BLaER1 treated with 17β-estradiol and CSF1 and Interleukin-3, amounts not matched to agents 10 nM and 100 nM (cell line): ENCODE results near the gene COL4A5.

Experiments
- H3K27ac ChIP-seq, 11 experiments: shearing (Covaris generic); formaldehyde crosslinking; 2 replicates each; pipeline ENCODE4 v1.8.1; 2022
- H3K27me3 ChIP-seq, 11 experiments: shearing (Covaris generic); formaldehyde crosslinking; 2 replicates each; pipeline ENCODE4 v1.8.1; 2022
- H3K36me3 ChIP-seq, 11 experiments: shearing (Covaris generic); formaldehyde crosslinking; 2 replicates each; pipeline ENCODE4 v1.8.1; 2022
- H3K4me1 ChIP-seq, 10 experiments: shearing (Covaris generic); formaldehyde crosslinking; 2 replicates each; pipeline ENCODE4 v1.8.1; 2022
- H3K4me2 ChIP-seq, 11 experiments: shearing (Covaris generic); formaldehyde crosslinking; 2 replicates each; pipeline ENCODE4 v1.8.1; 2022
- H3K4me3 ChIP-seq, 10 experiments: shearing (Covaris generic); formaldehyde crosslinking; 2 replicates each; pipeline ENCODE4 v1.8.1; 2022
- H3K9ac ChIP-seq, 11 experiments: shearing (Covaris generic); formaldehyde crosslinking; 2 replicates each; pipeline ENCODE4 v1.8.1; 2022
- H3K9me3 ChIP-seq, 11 experiments: shearing (Covaris generic); formaldehyde crosslinking; replicated peaks in 1 of 11; 2 replicates each; pipeline ENCODE4 v1.8.1; 2022
- H4K20me1 ChIP-seq, 11 experiments: shearing (Covaris generic); formaldehyde crosslinking; 2 replicates each; pipeline ENCODE4 v1.8.1; 2022
- Cebpa-rat ChIP-seq, 11 experiments: shearing (Covaris generic); IDR thresholded peaks; 2 replicates each; pipeline ENCODE4 v1.8.1; 2022

COL4A5 gene

DNA sequence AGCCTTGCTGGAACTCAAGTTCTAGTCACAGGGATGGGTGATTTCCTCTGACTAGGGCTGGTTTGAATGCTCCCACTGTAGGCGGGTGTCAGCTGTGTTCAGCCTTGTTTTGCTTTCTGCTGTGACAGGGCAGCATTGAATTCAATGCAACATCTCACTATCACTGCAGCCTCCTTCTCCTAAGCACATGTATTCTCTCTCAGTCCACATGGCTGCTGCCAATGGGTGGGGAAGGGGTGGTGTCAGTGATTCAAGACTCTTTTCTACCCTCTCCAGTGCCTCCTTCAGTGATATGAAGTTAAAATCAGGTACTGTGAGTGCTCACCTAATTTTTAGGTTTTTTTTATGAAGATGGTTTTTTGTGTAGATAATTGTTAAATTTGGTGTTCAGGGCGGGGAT, 46.3 kb downstream of the COL4A5 start:
- no peaks in the 10 kb centered on the region for H3K4me1 ChIP-seq
- H4K20me1 ChIP-seq = peaks cover 0 to 2% (median 0%) of the 10 kb centered on the region in 11 experiments; a peak in 1 of 22 replicates
- TF ChIP-seq Cebpa-rat (IDR thresholded peaks at IDR 0.05) = no peak
- H3K4me2 ChIP-seq = no peak overlapping the region
- peaks cover 3 to 22% (median 11%) of the 10 kb centered on the region in 11 experiments; a peak in 11 of 22 replicates for H3K9me3 ChIP-seq
- H3K4me3 ChIP-seq = no peak overlapping the region
- peaks cover 40 to 99% (median 90%) of the 10 kb centered on the region in 11 experiments; a peak in 21 of 22 replicates for H3K27me3 ChIP-seq
- H3K27ac ChIP-seq = no peak overlapping the region
- H3K9ac ChIP-seq = no peak overlapping the region
- no peaks in the 10 kb centered on the region for H3K36me3 ChIP-seq

DNA sequence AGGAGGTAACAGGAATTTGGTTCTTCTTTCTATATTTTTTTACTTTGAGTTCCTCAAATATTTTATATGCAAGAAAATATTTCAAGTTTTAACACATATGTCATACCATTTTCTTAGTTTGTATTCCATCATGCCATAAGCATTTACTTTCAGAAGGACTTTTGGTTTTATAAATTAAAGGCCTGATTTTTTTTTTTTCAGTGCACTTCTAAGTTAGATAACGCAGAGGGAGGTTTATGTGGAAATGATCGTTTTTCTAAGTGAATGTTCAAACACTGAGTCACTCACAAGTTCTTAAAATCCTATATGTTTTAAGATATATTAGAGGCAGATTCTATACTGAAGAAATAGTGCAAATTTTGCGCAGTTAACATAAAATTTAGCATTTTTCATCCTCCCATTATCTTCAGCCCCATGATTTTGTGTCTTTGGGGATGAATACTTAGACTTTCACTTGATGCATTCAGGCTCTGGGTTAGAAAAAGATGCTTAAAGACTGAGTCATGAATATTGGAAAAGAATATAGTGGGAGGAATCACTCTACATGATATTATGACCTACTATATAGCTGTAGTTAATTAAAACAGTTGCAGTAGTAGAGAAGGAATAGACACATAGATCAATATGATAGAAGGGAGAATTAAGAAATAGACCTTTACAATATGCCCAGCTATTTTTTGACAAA, 54.9 kb downstream of the COL4A5 start:
- Histone ChIP-seq H3K4me1 (no peaks in the 10 kb centered on the region), H4K20me1 (no peaks in the 10 kb centered on the region), H3K4me3 (no peak overlapping the region), H3K27me3 (peaks cover 66 to 99% (median 83%) of the 10 kb centered on the region in 11 experiments), H3K9ac (no peak overlapping the region), H3K9me3 (no peaks in the 10 kb centered on the region), H3K27ac (no peak overlapping the region), H3K36me3 (no peaks in the 10 kb centered on the region), H3K4me2 (no peak overlapping the region)
- TF ChIP-seq Cebpa-rat (IDR thresholded peaks at IDR 0.05) = no peak

DNA sequence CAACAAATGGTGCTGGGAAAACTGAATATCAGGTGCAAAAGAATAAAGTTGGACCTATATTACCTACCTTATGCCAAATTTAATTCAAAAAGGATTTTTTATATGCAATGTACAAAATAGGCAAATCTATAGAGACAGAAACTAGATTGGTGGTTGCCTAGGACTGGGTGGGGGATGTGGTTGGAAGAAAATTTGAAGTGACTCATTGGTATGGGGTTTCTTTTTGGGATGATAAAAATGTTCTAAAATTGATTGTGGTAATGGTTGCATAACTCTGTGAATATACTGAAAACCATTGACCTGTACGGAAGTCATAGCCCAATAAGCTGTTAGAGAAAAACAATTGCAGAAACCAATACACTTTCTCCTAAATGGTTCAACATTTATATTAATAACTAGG, 72.1 kb downstream of the COL4A5 start:
- Histone ChIP-seq H3K27ac (no peak overlapping the region), H3K4me1 (no peaks in the 10 kb centered on the region), H3K9me3 (peaks cover 9 to 32% (median 20%) of the 10 kb centered on the region in 11 experiments; a peak in 20 of 22 replicates), H3K4me2 (no peak overlapping the region), H3K9ac (no peak overlapping the region), H3K4me3 (no peak overlapping the region), H4K20me1 (no peaks in the 10 kb centered on the region), H3K27me3 (peaks cover 49 to 94% (median 81%) of the 10 kb centered on the region in 11 experiments; a peak in 21 of 22 replicates), H3K36me3 (no peaks in the 10 kb centered on the region)
- no peak for TF ChIP-seq Cebpa-rat (IDR thresholded peaks at IDR 0.05)

DNA sequence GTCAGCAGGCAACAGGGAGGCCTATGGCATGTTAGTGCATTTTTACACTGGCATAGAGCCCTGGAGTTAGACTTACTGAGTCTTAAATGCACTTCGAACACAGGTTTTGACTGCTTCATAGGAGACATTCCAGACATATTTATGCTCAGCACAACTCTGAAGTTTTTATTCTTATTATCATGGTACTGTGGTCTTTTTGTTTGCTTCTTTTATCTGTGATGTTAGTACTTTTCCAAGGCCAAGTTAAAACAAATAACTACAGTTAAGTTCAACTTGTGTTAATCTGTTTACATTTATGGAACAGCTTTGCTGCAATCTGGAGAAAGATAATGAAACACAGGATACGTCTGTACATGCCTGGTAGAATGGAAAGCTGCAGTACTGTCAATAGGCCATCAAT, 76.5 kb downstream of the COL4A5 start:
- no peaks in the 10 kb centered on the region for H3K4me1 ChIP-seq
- H3K9ac ChIP-seq = no peak overlapping the region
- no peak for TF ChIP-seq Cebpa-rat (IDR thresholded peaks at IDR 0.05)
- no peaks in the 10 kb centered on the region for H3K36me3 ChIP-seq
- no peaks in the 10 kb centered on the region; a peak in 1 of 22 replicates for H4K20me1 ChIP-seq
- peaks cover 66 to 100% (median 96%) of the 10 kb centered on the region in 11 experiments for H3K27me3 ChIP-seq
- no peak overlapping the region for H3K4me3 ChIP-seq
- no peak overlapping the region for H3K4me2 ChIP-seq
- H3K27ac ChIP-seq = no peak overlapping the region
- H3K9me3 ChIP-seq = peaks cover 9 to 23% (median 15%) of the 10 kb centered on the region in 11 experiments; a peak in 19 of 22 replicates

DNA sequence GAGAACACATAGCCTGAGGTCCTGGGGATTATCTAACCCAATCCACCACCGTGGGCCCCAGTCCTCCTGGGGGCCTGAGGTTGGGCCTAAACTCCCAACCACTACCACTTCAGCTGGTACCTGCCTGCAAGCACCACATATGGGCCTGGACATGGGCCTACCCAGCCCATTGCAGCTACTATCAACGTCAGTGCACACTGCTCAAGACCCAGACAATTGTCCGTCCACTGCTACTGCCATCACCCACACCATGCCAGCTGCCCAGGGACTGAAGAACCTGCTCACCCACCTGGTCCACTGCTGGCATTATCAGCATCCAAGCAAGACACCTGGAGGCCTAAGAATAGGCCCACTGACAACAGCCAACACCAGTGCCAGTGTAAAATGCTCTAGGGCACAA, 88.1 kb downstream of the COL4A5 start:
- H3K27me3 ChIP-seq = peaks cover 22 to 76% (median 67%) of the 10 kb centered on the region in 11 experiments; a peak in 21 of 22 replicates
- no peaks in the 10 kb centered on the region for H3K36me3 ChIP-seq
- H3K9ac ChIP-seq = no peak overlapping the region
- no peaks in the 10 kb centered on the region for H4K20me1 ChIP-seq
- no peaks in the 10 kb centered on the region for H3K4me1 ChIP-seq
- no peak overlapping the region for H3K27ac ChIP-seq
- no peak overlapping the region for H3K4me3 ChIP-seq
- no peak overlapping the region for H3K4me2 ChIP-seq
- H3K9me3 ChIP-seq = no peaks in the 10 kb centered on the region
- TF ChIP-seq Cebpa-rat (IDR thresholded peaks at IDR 0.05) = no peak

DNA sequence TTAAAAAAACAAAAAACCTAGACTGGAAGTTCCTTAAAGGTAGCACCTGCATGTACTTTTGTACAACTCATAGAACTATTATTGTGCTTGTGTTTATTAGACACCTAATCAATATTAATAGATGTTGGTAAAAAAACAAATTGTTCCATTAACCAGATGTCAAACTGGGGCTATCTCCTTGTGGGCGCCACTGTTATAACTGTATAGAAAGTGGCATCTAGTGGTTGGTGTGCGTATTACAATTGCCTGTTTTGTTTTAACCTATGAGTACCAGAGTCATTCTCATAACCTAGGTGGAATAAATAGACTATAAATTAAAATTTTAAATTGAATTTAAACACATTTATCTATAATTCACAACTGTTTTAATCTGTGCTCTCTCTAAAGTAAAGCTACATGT, 97.4 kb downstream of the COL4A5 start:
- H3K27me3 ChIP-seq = peaks cover 71 to 97% (median 89%) of the 10 kb centered on the region in 11 experiments
- TF ChIP-seq Cebpa-rat (IDR thresholded peaks at IDR 0.05) = no peak
- no peak overlapping the region for H3K4me3 ChIP-seq
- H3K27ac ChIP-seq = no peak overlapping the region
- H3K4me2 ChIP-seq = no peak overlapping the region
- no peaks in the 10 kb centered on the region for H3K9me3 ChIP-seq
- H3K36me3 ChIP-seq = no peaks in the 10 kb centered on the region
- no peaks in the 10 kb centered on the region for H3K4me1 ChIP-seq
- no peak overlapping the region for H3K9ac ChIP-seq
- H4K20me1 ChIP-seq = no peaks in the 10 kb centered on the region; a peak in 1 of 22 replicates

DNA sequence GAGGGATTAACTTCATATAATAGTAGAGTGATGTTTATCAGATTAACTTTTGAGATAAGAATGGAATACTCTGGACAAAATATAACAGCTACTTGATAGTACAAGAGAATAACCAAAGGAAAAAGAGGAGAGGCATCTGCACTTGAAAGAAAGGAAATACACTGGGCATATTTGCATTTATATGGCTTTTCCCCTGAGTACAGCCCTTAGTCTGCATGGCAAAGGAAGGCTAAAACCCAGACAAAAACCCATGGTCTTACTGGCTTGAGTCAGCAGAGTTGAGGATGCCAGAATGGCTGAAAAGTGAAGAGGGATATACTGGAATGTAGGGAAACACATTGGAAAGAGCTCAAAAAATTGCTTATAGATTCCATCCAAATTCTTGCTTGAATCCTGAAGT, 101.6 kb downstream of the COL4A5 start:
- Histone ChIP-seq H4K20me1 (no peaks in the 10 kb centered on the region; a peak in 1 of 22 replicates), H3K4me3 (no peak overlapping the region), H3K27ac (no peak overlapping the region), H3K9ac (no peak overlapping the region), H3K4me2 (no peak overlapping the region), H3K9me3 (peaks cover 0 to 5% (median 0%) of the 10 kb centered on the region in 11 experiments; a peak in 2 of 22 replicates), H3K27me3 (peaks cover 32 to 59% (median 52%) of the 10 kb centered on the region in 11 experiments; a peak in 21 of 22 replicates), H3K36me3 (no peaks in the 10 kb centered on the region), H3K4me1 (no peaks in the 10 kb centered on the region)
- no peak for TF ChIP-seq Cebpa-rat (IDR thresholded peaks at IDR 0.05)

DNA sequence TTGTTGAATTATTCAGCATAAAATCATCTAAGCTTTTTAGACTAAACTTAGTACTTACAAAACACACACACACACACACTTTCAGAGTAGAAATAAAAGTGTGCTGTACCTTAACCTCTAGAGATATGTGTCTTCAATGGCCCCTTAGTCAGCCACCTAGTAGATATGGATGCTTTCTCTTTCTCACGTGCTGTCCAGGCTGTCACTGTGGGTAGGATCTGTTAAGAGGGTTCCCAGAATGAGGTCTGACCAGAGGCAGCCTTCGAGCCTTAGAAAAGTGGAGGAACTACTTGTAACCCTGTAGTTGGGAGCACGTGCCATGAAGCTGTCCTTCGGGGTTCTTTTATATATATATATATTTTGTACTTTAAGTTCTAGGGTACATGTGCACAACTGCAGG, 117.9 kb downstream of the COL4A5 start:
- no peaks in the 10 kb centered on the region; a peak in 1 of 22 replicates for H4K20me1 ChIP-seq
- H3K4me3 ChIP-seq = no peak overlapping the region
- no peaks in the 10 kb centered on the region for H3K36me3 ChIP-seq
- no peak overlapping the region for H3K27ac ChIP-seq
- TF ChIP-seq Cebpa-rat (IDR thresholded peaks at IDR 0.05) = no peak
- no peak overlapping the region for H3K4me2 ChIP-seq
- H3K9ac ChIP-seq = no peak overlapping the region
- H3K4me1 ChIP-seq = no peaks in the 10 kb centered on the region
- no peaks in the 10 kb centered on the region for H3K9me3 ChIP-seq
- peaks cover 60 to 97% (median 93%) of the 10 kb centered on the region in 11 experiments for H3K27me3 ChIP-seq

DNA sequence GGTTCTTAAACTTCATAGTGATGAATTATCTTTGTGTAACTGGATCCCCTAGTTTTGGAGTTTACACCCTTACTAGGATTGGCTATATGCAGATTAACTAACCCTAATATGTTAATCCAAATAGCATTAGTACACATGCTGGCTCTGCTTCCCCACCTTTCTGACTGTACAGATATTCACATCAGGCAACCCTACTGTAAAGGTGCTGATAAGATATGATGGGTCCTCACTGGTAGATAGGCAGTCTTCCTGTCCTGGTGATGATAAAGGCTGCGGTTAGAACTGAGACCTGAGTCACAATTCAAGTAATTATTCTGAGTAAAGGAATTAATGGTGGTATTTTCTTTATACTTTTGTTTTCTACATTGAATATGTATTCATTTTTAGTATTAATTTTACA, 118.6 kb downstream of the COL4A5 start:
- Histone ChIP-seq H3K9ac (no peak overlapping the region), H3K9me3 (no peaks in the 10 kb centered on the region), H4K20me1 (no peaks in the 10 kb centered on the region; a peak in 1 of 22 replicates), H3K36me3 (no peaks in the 10 kb centered on the region), H3K4me2 (no peak overlapping the region), H3K27ac (no peak overlapping the region), H3K27me3 (peaks cover 57 to 98% (median 90%) of the 10 kb centered on the region in 11 experiments), H3K4me1 (no peaks in the 10 kb centered on the region), H3K4me3 (no peak overlapping the region)
- no peak for TF ChIP-seq Cebpa-rat (IDR thresholded peaks at IDR 0.05)

DNA sequence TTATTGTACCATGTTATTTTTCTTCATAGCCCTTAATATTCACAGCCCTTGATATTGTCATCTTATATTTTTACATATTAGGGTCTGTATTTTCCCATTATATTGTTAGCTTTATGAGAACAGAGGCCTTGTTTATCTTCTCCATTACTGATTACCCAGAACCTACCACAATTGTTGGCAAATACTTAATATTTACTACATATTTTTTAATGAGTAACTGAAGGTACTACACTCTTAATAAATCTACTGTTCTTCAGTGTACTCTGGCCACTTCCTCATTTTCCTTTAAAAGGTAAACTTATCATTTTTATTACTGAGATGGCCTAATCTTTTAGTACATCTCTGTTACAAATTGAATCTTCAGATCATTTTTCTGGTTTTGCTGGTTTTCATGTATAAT, 133.5 kb downstream of the COL4A5 start:
- no peak overlapping the region for H3K9ac ChIP-seq
- no peak overlapping the region for H3K4me3 ChIP-seq
- H3K4me1 ChIP-seq = no peaks in the 10 kb centered on the region
- TF ChIP-seq Cebpa-rat (IDR thresholded peaks at IDR 0.05) = no peak
- no peaks in the 10 kb centered on the region for H3K9me3 ChIP-seq
- H3K4me2 ChIP-seq = no peak overlapping the region
- peaks cover 53 to 100% (median 88%) of the 10 kb centered on the region in 11 experiments for H3K27me3 ChIP-seq
- H3K27ac ChIP-seq = no peak overlapping the region
- H3K36me3 ChIP-seq = no peaks in the 10 kb centered on the region
- no peaks in the 10 kb centered on the region for H4K20me1 ChIP-seq
